Measurements from ENCODE around the gene ROR1.
A peak's percentile ranks its signal among the peaks of the same experiment; 100 is the strongest.

ROR1 gene

GRCh38 chr1:63913533-63913932 lies 139.7 kb downstream of the ROR1 start:
- DNase-seq (ENCODE audit: low spot score), result no peak

GRCh38 chr1:63914241-63914640 lies 140.4 kb downstream of the ROR1 start:
- no peak for DNase-seq (ENCODE audit: low spot score)

GRCh38 chr1:63914706-63915105 lies 140.9 kb downstream of the ROR1 start:
- DNase-seq (ENCODE audit: low spot score), result no peak

GRCh38 chr1:63915121-63915520 lies 141.3 kb downstream of the ROR1 start:
- DNase-seq (ENCODE audit: low spot score), result no peak

- peak; percentile 40 for DNase-seq (ENCODE audit: low spot score)
Measured at GRCh38 chr1:63916485-63917360, 142.9 kb downstream of the ROR1 start.

- peak; percentile 34 for DNase-seq (ENCODE audit: low spot score)
Measured at GRCh38 chr1:63917571-63918417, 144.0 kb downstream of the ROR1 start.

- DNase-seq (ENCODE audit: low spot score), result no peak
Measured at GRCh38 chr1:63918418-63918945, 144.7 kb downstream of the ROR1 start.

GRCh38 chr1:63920154-63921117 lies 146.6 kb downstream of the ROR1 start:
- peak; percentile 98 for DNase-seq (ENCODE audit: low spot score)

- DNase-seq (ENCODE audit: low spot score), result no peak
Measured at GRCh38 chr1:63921359-63921758, 147.5 kb downstream of the ROR1 start.

- no peak for DNase-seq (ENCODE audit: low spot score)
Measured at GRCh38 chr1:63921802-63922201, 148.0 kb downstream of the ROR1 start.

- DNase-seq (ENCODE audit: low spot score), result no peak
Measured at GRCh38 chr1:63922848-63923247, 149.0 kb downstream of the ROR1 start.

- no peak for DNase-seq (ENCODE audit: low spot score)
Measured at GRCh38 chr1:63923302-63923701, 149.5 kb downstream of the ROR1 start.

GRCh38 chr1:63924600-63924999 lies 150.8 kb downstream of the ROR1 start:
- DNase-seq (ENCODE audit: low spot score), result no peak

- no peak for DNase-seq (ENCODE audit: low spot score)
Measured at GRCh38 chr1:63928186-63929105, 154.6 kb downstream of the ROR1 start.

- DNase-seq (ENCODE audit: low spot score), result no peak
Measured at GRCh38 chr1:63929106-63929478, 155.3 kb downstream of the ROR1 start.

- DNase-seq (ENCODE audit: low spot score), result peak; percentile 50
Measured at GRCh38 chr1:63931468-63931867, 157.7 kb downstream of the ROR1 start.

GRCh38 chr1:63934697-63935096 lies 160.9 kb downstream of the ROR1 start:
- no peak for DNase-seq (ENCODE audit: low spot score)

GRCh38 chr1:63935143-63935542 lies 161.3 kb downstream of the ROR1 start:
- peak; percentile 55 for DNase-seq (ENCODE audit: low spot score)

- peak; percentile 44 for DNase-seq (ENCODE audit: low spot score)
Measured at GRCh38 chr1:63935553-63935952, 161.7 kb downstream of the ROR1 start.

- DNase-seq (ENCODE audit: low spot score), result peak; percentile 61
Measured at GRCh38 chr1:63936276-63936675, 162.5 kb downstream of the ROR1 start.

- DNase-seq (ENCODE audit: low spot score), result no peak
Measured at GRCh38 chr1:63936801-63937200, 163.0 kb downstream of the ROR1 start.
